Activated CD8-positive, alpha-beta memory T cell treated with anti-CD3 and anti-CD28 coated beads, Interleukin-2, amount 50 U/mL, for 4 hours (primary cell): ENCODE data around the gene PPARA.
"Not testable (repeated sequence)": the region's sequence is repeated elsewhere in the genome, so short reads cannot be mapped to it uniquely, and the experiment has no call there.

Experiments used
- DNase-seq: peaks from one replicate; pipeline ENCODE4 v3.0.0-alpha.2; 2020

Gene PPARA

DNA sequence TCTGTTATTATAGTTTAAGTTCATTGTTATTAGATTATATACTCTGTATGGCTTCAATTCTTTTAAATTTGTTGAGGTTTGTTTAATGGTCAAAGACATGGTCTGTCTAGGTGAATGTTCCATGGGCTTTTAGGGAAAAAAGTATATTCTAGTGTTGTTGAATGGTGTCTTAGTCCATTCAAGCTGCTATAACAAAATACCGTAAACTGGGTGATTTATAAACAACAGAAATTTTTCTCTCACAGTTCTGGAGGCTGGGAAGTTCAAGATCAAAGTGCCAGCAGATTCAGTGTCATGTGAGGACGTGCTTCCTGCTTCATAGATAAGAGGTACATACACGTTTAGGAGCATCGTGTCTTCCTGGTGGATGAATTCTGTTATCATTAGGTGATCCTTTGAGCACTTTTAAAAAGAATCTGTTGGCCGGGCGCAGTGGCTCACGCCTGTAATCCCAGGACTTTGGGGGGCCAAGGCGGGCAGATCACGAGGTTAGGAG is 26.2 kb downstream of the PPARA start:
- DNase-seq, result no peak

DNA sequence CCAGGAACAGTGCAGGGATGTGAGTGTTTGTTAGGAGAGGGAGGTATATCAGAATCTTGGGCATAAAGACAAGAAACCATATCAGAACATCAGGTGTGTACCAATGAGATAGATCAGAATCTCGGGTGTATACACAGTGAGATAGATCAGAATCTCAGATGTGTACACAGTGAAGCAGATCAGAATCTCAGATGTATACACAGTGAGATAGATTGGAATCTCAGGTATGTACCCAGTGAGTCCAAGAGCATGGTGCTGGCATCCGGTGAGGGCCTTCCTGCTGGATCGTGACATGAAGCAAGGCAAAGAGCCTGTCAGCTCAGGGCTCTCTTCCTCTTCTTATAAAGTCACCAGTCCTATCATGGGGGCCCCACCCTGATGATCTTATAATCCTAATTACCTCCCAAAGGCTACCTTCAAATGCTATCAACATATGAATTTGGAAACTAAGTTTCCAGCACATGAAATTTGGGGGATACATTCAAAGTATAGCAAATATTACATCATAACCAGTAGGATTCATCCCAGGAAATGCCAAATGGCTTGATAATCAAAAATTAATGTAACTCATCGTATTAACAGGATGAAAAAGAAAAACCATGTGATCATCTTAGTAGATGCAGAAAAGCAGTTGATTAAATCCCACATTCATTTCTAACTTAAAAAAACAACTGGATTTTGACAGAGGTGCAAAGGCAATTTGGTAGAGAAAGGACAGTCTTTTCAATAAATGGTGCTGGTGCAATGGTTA is 28.6 kb downstream of the PPARA start:
- DNase-seq, result no peak

DNA sequence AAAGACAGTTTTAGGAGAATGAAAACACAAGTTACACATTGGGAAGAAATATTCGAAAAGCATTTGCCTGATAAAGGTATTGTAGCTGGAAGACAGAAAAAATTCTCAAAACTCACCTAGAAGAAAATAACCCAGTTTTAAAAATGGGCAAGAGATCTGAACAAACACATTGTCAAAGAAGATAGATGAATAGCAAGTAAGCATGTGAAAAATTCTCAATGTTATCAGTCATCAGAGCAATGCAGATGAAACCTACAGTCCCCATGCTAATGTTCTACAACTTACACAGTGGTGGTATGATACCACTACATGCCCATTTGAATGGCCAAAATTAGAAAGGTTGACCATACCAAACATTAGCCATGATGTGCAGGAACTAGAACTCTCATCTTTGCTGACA is 29.4 kb downstream of the PPARA start:
- no peak for DNase-seq

DNA sequence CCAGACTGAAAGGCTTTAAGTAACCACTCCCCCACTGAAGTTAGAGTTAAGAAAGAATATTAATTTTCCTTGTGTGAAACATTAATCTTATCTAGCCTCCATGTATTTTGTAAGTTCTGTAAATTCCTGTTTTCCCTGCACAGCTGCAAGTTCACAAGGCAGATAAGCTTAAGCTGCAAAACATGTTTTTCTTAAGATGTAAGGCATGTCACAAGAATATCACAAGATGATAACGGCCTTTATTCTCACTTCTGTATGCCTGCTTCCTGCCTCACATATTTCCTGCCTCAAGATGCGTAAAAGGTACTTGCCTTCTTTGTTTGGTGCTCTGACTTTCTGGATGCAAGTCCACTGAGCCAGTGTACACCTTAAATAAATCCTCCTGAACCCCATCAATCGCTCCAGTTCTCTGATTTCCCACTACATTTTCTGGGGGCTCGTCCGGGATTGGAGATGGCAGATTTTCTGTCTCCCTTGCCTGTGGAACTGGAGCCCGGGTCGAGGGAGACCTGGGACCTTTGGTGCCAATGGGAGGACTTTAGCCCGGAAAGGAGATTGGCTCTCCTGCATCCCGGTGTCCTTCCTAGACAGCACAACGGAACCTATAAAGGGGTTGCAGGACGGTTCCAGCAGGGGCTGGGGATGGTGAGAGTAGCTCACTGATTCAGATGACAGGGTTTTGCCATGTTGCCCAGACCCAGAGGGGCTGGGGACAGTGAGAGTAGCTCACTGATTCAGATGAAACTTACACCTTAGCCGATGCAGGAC is 30.2 kb downstream of the PPARA start:
- DNase-seq, result no peak

DNA sequence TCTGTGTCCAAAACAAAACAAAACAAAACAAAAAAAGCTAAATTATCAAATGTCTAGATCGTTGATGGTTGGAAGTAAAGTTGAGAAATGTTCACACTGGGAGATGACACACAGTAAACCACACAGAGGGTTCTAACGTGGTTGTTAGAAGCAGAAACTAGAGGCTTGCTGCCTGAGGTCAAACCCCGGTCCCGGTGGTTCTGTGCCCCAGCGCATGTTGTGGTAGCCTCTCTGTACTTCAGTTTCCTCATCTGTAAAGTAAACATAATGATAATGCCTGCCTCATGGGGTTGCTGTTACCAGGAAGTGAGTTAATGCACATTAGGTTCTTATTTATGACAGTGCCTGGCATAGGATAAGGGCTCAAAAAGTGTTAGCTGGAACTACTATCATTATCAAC is 33.4 kb downstream of the PPARA start:
- DNase-seq, result no peak

DNA sequence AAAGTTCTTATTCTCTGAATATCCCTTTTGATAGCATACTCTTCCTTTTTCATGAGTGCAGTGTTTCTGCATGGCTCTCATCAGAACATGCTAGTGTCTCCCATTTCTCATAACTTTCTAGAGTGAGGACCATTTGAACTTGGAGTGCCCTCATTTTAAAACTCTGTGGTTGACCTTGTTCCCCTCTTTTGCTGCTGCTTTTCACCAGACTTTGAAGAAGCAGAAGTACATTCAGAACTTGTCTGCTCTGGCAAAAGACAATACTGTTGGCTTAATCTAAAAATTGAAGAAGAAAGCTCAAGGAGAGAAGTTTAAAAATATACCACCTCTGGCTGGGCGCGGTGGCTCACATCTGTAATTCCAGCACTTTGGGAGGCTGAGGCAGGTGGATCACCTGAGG is 35.0 kb downstream of the PPARA start:
- DNase-seq, result no peak

DNA sequence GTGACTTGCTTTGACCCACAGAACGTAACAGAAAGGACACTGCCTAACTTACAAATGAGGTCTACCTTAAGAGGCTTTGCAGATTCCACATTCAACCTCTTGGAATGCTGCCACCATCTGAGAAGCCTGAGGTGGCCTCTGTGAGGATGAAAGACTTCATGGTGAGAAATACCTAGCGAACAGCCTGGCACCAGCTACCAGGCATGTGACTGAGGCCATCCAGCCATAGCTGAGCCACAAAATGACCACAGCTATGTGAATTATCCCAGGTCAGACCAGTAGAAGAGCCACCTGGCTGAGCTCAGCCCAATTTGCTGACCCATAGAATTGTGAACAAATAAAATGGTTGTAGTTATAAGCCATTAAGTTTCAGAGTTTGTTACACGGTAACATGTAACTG is 37.5 kb downstream of the PPARA start:
- no peak for DNase-seq

DNA sequence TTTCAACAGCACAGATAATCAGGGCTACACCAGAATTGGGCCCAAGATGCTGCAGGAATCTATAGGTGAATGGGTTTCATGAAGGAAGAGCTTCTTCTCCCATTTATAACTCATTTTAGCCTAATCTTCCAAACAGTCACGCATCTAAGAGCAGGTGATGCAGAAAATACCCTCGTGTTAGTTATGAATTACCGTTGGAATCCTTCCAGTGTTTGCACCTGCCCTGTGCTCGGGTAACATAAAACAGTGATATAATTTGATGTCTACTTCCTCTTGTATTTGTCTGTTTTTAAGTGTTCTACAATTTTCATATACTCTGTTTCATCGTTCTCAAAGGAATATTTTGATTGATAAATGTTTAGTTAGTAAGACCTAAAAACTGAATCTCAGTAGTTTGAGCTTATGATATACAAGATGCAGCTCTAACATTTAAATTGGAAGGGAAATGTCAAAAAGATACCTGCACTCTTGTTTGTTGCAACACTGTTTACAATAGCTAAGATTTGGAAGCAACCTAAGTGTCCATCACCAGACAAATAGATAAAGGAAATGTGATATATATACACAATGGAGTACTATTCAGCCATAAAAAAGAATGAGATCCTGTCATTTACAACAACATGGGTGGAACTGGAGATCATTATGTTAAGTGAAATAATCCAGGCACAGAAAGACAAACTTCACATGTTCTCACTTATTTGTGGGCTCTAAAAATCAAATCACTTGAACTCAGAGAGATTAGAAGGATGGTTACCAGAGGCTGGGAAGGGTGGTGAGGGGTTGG is 42.1 kb downstream of the PPARA start:
- DNase-seq, result no peak

DNA sequence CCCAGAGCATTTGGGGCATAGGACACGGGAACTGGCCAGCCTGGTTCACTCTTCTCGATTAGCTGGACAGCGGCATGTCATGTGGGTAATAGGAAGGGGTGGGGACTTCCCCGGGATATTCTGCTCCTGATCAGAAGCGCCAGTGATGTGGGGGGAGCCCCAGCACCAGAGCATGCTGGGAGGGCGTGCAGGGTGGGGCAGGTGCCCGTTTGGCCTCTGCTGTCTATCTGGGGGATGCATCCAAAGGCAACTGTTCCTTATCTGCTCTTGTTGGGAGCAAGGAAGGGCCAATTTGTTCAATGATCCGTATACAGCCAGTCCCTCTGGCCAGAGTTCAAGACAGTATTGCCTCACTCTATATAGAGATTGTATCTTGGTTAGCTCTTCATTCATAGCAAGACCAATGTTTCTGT is 43.6 kb downstream of the PPARA start:
- no peak for DNase-seq

DNA sequence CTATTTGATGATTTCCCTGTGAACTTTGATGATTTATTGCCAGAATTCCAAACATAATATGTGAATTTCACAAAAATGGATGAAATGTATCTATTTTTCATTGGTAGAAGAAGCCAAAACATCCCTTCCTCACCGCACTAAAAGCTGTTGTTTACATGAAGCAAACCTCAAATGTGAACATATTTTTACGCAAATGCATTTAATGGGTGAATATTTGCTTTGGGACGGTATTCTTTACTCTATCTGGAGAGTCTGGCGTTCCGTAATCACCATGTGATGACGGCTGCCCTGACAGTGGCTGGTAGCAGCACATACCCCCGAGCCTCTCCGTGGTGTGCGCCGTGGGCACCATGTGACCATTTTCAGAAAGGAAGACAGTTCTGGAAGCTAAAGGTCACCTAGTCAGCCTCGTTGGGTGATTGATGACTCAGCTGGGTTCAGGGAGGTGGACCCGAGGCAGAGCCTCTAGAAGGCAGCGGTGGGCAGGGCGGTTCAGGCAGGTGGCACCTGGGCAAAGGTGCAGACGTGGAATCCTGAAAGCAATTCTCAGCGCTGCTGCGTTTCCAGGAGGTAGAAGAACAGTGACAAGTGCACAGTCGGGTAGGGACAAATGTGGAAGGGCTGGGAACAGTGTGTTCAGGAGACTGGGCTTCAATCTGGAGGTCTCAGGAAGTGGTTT is 45.3 kb downstream of the PPARA start:
- DNase-seq, result no peak

DNA sequence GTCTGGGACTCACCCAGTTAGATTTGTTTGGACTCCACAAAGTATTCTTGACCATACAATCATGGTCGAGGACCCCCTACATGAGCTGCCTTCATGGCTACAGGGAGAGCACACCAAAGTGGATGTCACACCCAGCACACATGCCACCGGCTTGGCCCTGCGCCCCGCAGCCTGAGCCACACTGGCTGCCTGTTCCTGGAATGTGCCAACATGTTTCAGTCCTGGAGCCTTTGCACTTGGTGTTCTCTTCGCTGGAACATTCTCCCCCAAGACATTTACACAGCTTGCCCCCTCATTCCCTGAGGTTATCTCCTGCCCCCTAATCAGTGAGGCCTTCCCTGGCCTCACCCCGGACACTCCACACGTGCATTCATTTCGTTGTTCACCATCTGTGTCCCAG is 46.0 kb downstream of the PPARA start:
- no peak for DNase-seq

DNA sequence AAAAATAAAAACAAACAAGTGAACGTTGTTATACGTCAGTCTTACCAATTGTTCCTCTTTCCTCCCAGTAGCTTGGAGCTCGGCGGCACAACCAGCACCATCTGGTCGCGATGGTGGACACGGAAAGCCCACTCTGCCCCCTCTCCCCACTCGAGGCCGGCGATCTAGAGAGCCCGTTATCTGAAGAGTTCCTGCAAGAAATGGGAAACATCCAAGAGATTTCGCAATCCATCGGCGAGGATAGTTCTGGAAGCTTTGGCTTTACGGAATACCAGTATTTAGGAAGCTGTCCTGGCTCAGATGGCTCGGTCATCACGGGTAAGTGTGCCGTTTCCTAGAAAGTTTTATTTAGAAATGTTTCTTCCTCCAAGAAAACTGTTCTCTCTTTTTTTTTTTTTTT is 47.9 kb downstream of the PPARA start:
- DNase-seq, result no peak

DNA sequence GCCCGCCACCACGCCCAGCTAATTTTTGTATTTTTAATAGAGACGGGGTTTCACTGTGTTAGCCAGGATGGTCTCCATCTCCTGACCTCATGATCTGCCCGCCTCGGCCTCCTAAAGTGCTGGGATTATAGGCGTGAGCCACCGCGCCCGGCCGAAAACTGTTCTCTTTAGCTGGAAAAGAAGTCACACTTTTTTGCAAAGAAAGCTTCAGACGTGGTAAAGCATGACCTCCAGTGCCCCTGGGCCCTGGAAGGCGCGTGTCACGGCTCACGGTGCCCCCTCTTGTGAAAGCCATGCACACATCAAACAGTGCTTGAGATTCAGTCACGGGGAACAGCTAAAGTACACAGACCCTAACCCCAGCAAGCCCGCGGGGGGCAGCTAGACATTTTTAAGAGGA is 48.5 kb downstream of the PPARA start:
- DNase-seq, result not testable (repeated sequence)

DNA sequence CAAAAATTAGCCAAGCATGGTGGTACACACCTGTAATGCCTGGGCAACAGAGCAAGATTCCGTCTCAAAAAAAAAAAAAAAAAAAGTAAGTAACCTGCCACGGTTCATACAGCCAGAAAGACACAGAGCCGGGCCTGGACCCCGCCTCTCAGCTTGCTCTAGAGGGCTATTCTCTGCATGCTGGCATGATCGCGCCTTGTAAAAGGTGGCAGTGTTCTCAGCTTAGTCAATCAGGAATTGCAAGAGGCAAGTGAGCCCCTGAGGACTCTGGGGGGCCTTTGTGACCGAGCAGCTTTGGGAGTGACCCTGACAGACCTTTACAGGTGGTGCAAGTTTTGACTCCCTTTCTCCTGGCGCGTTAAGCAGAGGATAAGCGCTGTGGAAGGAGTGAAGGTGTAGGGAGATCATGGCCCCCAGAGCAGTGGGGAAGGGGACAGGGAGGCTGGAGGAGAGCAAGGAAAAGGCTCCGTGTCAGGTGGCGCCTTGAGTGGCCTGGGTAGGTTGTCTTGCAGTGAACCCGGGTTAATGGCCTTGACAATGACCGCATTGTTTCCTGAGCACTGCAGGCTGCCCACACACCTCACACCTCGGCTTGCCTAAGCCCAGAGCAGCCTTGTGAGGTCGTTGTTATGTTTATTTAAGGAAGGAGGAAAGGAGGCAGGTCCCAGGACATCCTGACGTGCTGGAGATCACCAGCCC is 50.9 kb downstream of the PPARA start:
- no peak for DNase-seq

DNA sequence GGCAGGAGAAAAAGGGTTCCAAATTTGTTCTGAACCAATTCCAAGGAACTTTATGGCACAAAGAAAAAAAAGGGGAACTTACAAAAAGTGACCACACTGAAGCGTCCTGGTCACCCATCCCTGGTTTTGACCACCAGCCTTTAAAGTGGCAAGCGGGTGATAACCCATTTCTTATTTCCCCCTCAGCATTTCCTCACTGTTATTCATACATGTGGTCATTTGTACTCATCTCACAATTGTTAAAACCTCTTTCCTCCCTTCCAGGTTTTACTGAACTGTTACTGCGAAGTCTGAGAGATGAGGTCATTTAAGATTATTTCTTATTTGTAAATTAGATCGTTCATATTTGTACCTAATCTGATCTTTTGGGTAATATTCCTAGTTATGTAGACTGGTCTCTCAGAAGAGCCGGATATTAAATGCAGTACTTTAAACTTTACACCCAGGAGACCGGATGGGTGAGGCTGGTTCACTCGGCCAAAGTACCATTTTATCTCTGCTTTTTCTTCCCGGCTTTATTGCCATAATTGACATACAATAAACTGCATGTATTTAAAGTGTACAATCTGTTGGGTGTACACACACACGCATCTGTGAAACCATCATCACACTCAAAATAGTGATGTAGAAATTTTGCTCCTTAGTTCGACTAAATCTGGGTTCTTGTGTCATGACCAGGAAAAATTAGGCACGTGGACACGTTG is 52.7 kb downstream of the PPARA start:
- DNase-seq, result no peak

DNA sequence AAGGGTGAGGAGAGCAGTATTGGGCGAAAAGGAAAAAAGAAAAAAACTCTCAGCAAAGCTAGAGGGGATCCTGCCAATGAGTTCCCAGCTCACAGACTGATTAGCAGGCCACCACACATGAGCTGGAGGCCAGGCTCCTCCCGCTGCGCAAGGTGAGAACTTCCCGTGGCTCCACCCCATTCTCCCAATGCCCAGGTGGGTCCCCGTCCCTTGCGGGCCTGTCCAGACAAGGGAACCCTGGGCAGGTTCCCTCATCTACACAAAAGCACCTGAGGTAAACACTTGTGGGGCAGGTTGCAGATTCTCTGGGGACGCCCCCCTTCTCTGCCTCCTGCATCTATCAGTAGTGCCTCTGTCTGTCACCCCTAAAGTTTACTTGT is 53.3 kb downstream of the PPARA start:
- DNase-seq, result no peak

DNA sequence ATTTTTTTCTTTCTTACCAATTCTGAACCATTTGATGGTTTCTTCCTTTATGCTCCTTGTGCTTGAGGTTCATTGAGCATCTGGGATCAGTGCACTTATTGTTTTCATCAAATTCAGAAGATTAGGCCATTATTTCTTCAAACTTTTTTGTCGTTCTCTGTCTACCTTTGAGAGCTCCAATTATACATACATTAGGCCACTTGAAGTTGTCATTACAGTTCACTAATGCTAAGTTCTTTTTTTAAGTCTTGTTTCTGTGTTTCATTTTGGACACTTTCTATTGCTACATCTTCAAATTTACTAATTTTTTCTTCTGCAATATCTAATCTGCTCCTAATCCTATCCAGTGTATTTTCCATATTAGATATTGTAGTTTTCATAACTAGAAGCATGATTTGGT is 58.9 kb downstream of the PPARA start:
- DNase-seq, result no peak

DNA sequence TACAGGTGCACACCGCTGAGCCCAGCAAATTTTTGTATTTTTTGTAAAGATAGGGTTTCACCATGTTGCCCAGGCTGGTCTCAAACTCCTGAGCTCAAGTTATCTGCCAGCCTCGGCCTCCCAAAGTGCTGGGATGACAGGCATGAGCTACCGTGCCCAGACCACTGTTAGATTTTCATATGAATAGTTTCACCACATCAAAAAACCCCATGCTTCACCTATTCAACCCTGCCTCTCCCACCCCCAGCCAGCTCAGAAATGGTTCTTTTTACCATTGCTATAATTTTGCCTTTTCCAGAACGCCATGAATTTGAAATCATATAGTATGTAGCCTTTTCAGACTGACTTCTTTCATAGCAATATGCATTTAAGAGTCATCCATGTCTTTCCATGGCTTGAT is 61.9 kb downstream of the PPARA start:
- no peak for DNase-seq

DNA sequence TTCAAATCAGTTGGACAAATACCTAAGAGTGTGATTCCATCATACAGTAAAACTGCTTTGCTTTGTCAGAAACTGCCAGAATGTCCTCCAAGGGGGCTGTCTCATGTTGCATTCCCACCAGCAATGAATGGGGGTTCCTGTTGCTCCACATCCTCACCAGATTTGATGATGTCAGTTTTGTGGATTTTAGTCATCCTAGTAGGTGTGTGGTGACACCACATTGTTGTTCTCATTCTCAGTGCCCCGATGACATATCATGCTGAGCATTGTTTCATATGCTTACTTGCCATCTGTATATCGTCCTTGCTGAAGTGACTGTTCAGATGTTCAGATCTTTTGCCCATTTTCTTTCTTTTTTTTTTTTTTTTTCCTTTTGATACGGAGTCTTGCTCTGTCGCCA is 62.7 kb downstream of the PPARA start:
- no peak for DNase-seq

DNA sequence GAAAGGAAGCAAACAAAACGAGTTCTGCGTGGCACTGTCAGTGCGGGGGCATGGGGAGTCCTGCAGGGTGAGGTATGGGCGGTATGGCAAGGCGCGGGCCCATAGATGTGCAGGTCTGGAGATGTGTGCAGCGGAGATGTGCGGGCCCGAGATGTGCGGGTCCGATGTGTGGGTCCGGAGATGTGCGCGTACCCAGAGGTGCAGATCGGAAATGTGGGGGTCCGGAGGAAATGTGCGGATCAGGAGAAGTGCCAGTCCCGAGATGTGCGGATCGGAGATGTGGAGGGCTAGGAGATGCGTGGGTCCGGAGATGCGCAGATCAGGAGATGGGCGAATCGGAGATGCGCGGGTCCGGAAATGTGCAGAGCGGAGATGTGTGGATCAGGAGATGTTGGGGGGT is 63.8 kb downstream of the PPARA start:
- DNase-seq, result no peak

DNA sequence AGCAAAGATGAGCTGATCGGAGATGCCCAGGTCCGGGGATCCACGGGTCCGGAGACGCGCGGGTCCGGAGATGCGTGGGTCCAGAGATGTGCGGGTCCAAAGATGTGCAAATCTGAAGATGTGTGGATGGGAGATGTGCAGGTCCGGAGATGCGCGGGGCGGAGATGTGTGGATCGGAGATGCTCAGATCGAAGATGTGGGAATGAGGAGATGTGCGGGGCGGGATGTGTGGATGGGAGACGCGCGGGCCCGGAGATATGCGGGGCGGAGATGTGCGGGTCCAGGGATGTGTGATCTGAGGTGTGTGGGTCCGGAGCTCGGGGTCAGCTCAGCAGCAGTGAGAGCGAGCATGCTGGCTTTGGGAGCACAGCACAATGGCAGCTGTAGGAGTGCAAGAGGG is 64.3 kb downstream of the PPARA start:
- no peak for DNase-seq

DNA sequence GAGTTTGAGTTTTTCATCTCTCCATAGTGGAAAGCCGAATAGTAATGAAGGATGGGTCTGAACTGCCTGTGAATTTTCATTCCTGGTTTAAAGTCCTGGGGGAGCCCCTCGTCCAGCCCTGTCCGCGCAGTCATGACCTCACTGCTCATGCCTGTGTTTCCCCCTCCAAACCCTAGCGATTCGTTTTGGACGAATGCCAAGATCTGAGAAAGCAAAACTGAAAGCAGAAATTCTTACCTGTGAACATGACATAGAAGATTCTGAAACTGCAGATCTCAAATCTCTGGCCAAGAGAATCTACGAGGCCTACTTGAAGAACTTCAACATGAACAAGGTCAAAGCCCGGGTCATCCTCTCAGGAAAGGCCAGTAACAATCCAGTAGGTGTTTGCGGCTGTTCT is 69.3 kb downstream of the PPARA start:
- no peak for DNase-seq
